CD4-positive, alpha-beta T cell treated with Interleukin-17A for 4 hours (primary cell): Measurements from ENCODE around the gene RHOT2.

Experiments used
- DNase-seq: peaks from one replicate; pipeline ENCODE4 v3.0.0-alpha.2; 2020; ENCODE audit warnings: mixed read lengths

Gene RHOT2

GRCh38 chr16:671353-672131 lies 3.6 kb downstream of the RHOT2 start:
- no peak for DNase-seq

- DNase-seq = no peak
Observed at GRCh38 chr16:672371-672770, 4.4 kb downstream of the RHOT2 start.

- no peak for DNase-seq
Observed at GRCh38 chr16:672851-673250, 4.9 kb downstream of the RHOT2 start.

- DNase-seq = no peak
Observed at GRCh38 chr16:673399-673991, 5.6 kb downstream of the RHOT2 start.

- DNase-seq = no peak
Observed at GRCh38 chr16:674214-674881, 6.4 kb downstream of the RHOT2 start.

- DNase-seq = no peak
Observed at GRCh38 chr16:674968-675883, 7.3 kb downstream of the RHOT2 start, which contains the start of gene RHBDL1. RHBDL1 (plus strand) TSS chr16:675671; CDS start chr16:675791, 120 bp downstream.

GRCh38 chr16:675884-676564 lies 8.1 kb downstream of the RHOT2 start:
- DNase-seq = no peak

GRCh38 chr16:676565-676902 lies 8.6 kb downstream of the RHOT2 start:
- no peak for DNase-seq

- peak; percentile 46 for DNase-seq
Observed at GRCh38 chr16:676913-677312, 9.0 kb downstream of the RHOT2 start.

- DNase-seq = no peak
Observed at GRCh38 chr16:677316-678190, 9.6 kb downstream of the RHOT2 start.

GRCh38 chr16:678209-678857 lies 10.4 kb downstream of the RHOT2 start:
- no peak for DNase-seq

- DNase-seq = peak; percentile 64
Observed at GRCh38 chr16:678858-679813, 11.2 kb downstream of the RHOT2 start.

- DNase-seq = peak; percentile 97
Observed at GRCh38 chr16:679814-680624, 12.1 kb downstream of the RHOT2 start, which contains the start of gene STUB1. STUB1 (plus strand) TSS chr16:680410; CDS start chr16:680526, 116 bp downstream.

GRCh38 chr16:680625-680945 lies 12.7 kb downstream of the RHOT2 start:
- DNase-seq = no peak

GRCh38 chr16:680967-681745 lies 13.2 kb downstream of the RHOT2 start:
- no peak for DNase-seq

GRCh38 chr16:681746-682427 lies 14.0 kb downstream of the RHOT2 start:
- no peak for DNase-seq
